ENCODE measurements around the gene TTLL11.
A peak's percentile ranks its signal among the peaks of the same experiment; 100 is the strongest.

Gene TTLL11

GRCh38 chr9:122125158-122125508 lies 32.0 kb upstream of the TTLL11 start:
- H3K4me3 ChIP-seq (ENCODE audit: control insufficient read depth, low read depth, low read length), result no peak overlapping the region
- TF ChIP-seq CTCF (conservative IDR thresholded peaks at IDR 0.05; ENCODE audit: control insufficient read depth, insufficient read depth, low read depth, low read length), result peak; percentile 92
- DNase-seq (ENCODE audit: low read depth), result peak; percentile 74

- no peak for TF ChIP-seq CTCF (conservative IDR thresholded peaks at IDR 0.05; ENCODE audit: control insufficient read depth, insufficient read depth, low read depth, low read length)
- DNase-seq (ENCODE audit: low read depth), result no peak
- H3K4me3 ChIP-seq (ENCODE audit: control insufficient read depth, low read depth, low read length), result no peak overlapping the region
These were observed 31.4 kb upstream of the TTLL11 start for GRCh38 chr9:122124528-122124927.

GRCh38 chr9:122124048-122124447 lies 30.9 kb upstream of the TTLL11 start:
- no peak overlapping the region for H3K4me3 ChIP-seq (ENCODE audit: control insufficient read depth, low read depth, low read length)
- no peak for TF ChIP-seq CTCF (conservative IDR thresholded peaks at IDR 0.05; ENCODE audit: control insufficient read depth, insufficient read depth, low read depth, low read length)

GRCh38 chr9:122122903-122123632 lies 30.0 kb upstream of the TTLL11 start:
- TF ChIP-seq CTCF (conservative IDR thresholded peaks at IDR 0.05; ENCODE audit: control insufficient read depth, insufficient read depth, low read depth, low read length), result peak; percentile 100
- no peak overlapping the region for H3K4me3 ChIP-seq (ENCODE audit: control insufficient read depth, low read depth, low read length)
- peak; percentile 64 for DNase-seq (ENCODE audit: low read depth)

More at GRCh38 chr9:122124048-122124447, 30.9 kb upstream of the TTLL11 start:
- DNase-seq (ENCODE audit: low read depth), result no peak

- H3K4me3 ChIP-seq (ENCODE audit: control insufficient read depth, low read depth, low read length), result no peak overlapping the region
- no peak for TF ChIP-seq CTCF (conservative IDR thresholded peaks at IDR 0.05; ENCODE audit: control insufficient read depth, insufficient read depth, low read depth, low read length)
- no peak for DNase-seq (ENCODE audit: low read depth)
These were observed 29.4 kb upstream of the TTLL11 start for GRCh38 chr9:122122468-122122867.

GRCh38 chr9:122121931-122122330 lies 28.8 kb upstream of the TTLL11 start:
- TF ChIP-seq CTCF (conservative IDR thresholded peaks at IDR 0.05; ENCODE audit: control insufficient read depth, insufficient read depth, low read depth, low read length), result no peak
- no peak for DNase-seq (ENCODE audit: low read depth)
- H3K4me3 ChIP-seq (ENCODE audit: control insufficient read depth, low read depth, low read length), result no peak overlapping the region

Measured in fibroblast of mammary gland (primary cell).